PC-9 (cell line): Measurements from ENCODE around the gene INKA2. TPM values are rescaled to one million over a fixed set of nuclear protein-coding genes. Genes with fewer than 3 reads are reported as not detected.
A peak's percentile ranks its signal among the peaks of the same experiment; 100 is the strongest.

ENCODE experiments used
- BruUV-seq: library from RNA; stranded (reverse); fragments of 400-500 nt; replicated peaks from 2 replicates; lab custom pipeline; 2021; lab: Mats Ljungman, UMichigan
- CTCF ChIA-PET: fragments of 300-600 bp; sonication (Branson Sonifier 250); formaldehyde crosslinking; loops from one replicate; lab custom pipeline; 2022; ENCODE audit warnings: antibody characterized with exemption; lab: Charles Lee
- POLR2A ChIA-PET: fragments of 300-600 bp; sonication (Branson Sonifier 250); formaldehyde crosslinking; loops from one replicate; lab custom pipeline; 2022; ENCODE audit warnings: antibody characterized with exemption; ENCODE audit not compliant: unreplicated experiment; lab: Charles Lee
- DNase-seq, 2 experiments: peaks; one replicate each; pipeline versions ENCODE4 v3.0.0 to v3.0.0-alpha.2; 2015 to 2022; ENCODE audit warnings: mixed read lengths in 1 of 2
- H2AFZ ChIP-seq: fragments of 200-600 bp; sonication (generic); 2 replicates; pipeline ENCODE4 v1.8.1; 2017; ENCODE audit warnings: antibody characterized with exemption
- H3F3A ChIP-seq: fragments of 200-600 bp; sonication (generic); 2 replicates; pipeline ENCODE4 v1.8.1; 2017; ENCODE audit warnings: antibody characterized with exemption, mild to moderate bottlenecking, low read depth; ENCODE audit not compliant: insufficient read depth
- H3K27ac ChIP-seq: fragments of 200-600 bp; sonication (generic); 2 replicates; pipeline ENCODE4 v1.6.1; 2016; ENCODE audit warnings: mixed run types
- H3K27me3 ChIP-seq: fragments of 200-600 bp; sonication (generic); 2 replicates; pipeline ENCODE4 v1.6.1; 2016; ENCODE audit warnings: low read depth, mixed run types; ENCODE audit not compliant: insufficient read depth
- H3K36me3 ChIP-seq: fragments of 200-600 bp; sonication (generic); 2 replicates; pipeline ENCODE4 v1.6.1; 2016; ENCODE audit warnings: low read depth, mixed run types
- H3K4me1 ChIP-seq: fragments of 200-600 bp; sonication (generic); replicated peaks from 2 replicates; pipeline ENCODE4 v1.6.1; 2016; ENCODE audit warnings: mixed run types; ENCODE audit not compliant: insufficient read depth
- H3K4me2 ChIP-seq: fragments of 200-600 bp; sonication (generic); 2 replicates; pipeline ENCODE4 v1.6.1; 2017; ENCODE audit warnings: mixed run types
- H3K4me3 ChIP-seq: fragments of 200-600 bp; sonication (generic); 2 replicates; pipeline ENCODE4 v1.6.1; 2016; ENCODE audit warnings: mixed run types
- H3K79me2 ChIP-seq: fragments of 200-600 bp; sonication (generic); 2 replicates; pipeline ENCODE4 v1.6.1; 2017; ENCODE audit warnings: low read depth, mixed run types
- H3K9me2 ChIP-seq: fragments of 200-600 bp; sonication (generic); 2 replicates; pipeline ENCODE4 v1.8.1; 2017; ENCODE audit warnings: mild to moderate bottlenecking; ENCODE audit not compliant: insufficient read depth
- H3K9me3 ChIP-seq: fragments of 200-600 bp; sonication (generic); 2 replicates; pipeline ENCODE4 v1.8.1; 2016; ENCODE audit warnings: low read depth; ENCODE audit not compliant: insufficient read depth
- H4K20me1 ChIP-seq: fragments of 200-600 bp; sonication (generic); 2 replicates; pipeline ENCODE4 v1.8.1; 2017; ENCODE audit not compliant: insufficient read depth
- CTCF ChIP-seq: fragments of 200-600 bp; sonication (generic); conservative IDR thresholded peaks from 2 replicates; pipeline ENCODE4 v1.6.1; 2017; ENCODE audit warnings: mixed run types, antibody characterized with exemption, mild to moderate bottlenecking, moderate library complexity
- EZH2 ChIP-seq: fragments of 200-600 bp; sonication (generic); IDR thresholded peaks from 2 replicates; pipeline ENCODE4 v1.8.0; 2017; ENCODE audit warnings: antibody characterized with exemption, low read depth
- intact Hi-C: fragments of 100-400 bp; cut with micrococcal nuclease; formaldehyde crosslinking; loops from one replicate; pipeline ENCODE4 v1.10.0; 2022; ENCODE audit not compliant: unreplicated experiment
- total RNA-seq: library from RNA; stranded (reverse); gene quantifications from 2 replicates; pipeline ENCODE4 v1.2.3, GENCODE V29; 2021

INKA2 gene
- total RNA-seq, 1 experiment from 2014 or later = 1.4 TPM

- no TSS peak for BruUV-seq
- DNase-seq = no peak
- no peaks in the 10 kb centered on the region for H3K36me3 ChIP-seq
- peaks cover 16% of the 10 kb centered on the region for H3K4me1 ChIP-seq
- H3F3A ChIP-seq = no peaks in the 10 kb centered on the region
- H4K20me1 ChIP-seq = no peaks in the 10 kb centered on the region
- no peaks in the 10 kb centered on the region for H3K79me2 ChIP-seq
- ChIA-PET POLR2A (no interaction called here), CTCF (no interaction called here)
- intact Hi-C loops = no loop called here
- H3K9me2 ChIP-seq = no peaks in the 10 kb centered on the region
- no peak overlapping the region for H2AFZ ChIP-seq
- no peaks in the 10 kb centered on the region for H3K9me3 ChIP-seq
- H3K4me3 ChIP-seq = no peak overlapping the region
- no peak overlapping the region for H3K27ac ChIP-seq
- H3K27me3 ChIP-seq = no peaks in the 10 kb centered on the region
- H3K4me2 ChIP-seq = no peak overlapping the region
- no peak for TF ChIP-seq CTCF
These were observed 15.9 kb downstream of the INKA2 start for GRCh38 chr1:111723091-111723806.

- 0 out of 2 replicates have a peak overlapping the region, but pooled peaks have one; percentile 43 for H3K4me2 ChIP-seq
- H3K4me1 ChIP-seq = peaks cover 16% of the 10 kb centered on the region
- no peaks in the 10 kb centered on the region for H3K9me3 ChIP-seq
- no peak for TF ChIP-seq EZH2
- TF ChIP-seq CTCF = no peak
- no TSS peak for BruUV-seq
- no peaks in the 10 kb centered on the region for H3K79me2 ChIP-seq
- CTCF ChIA-PET = interaction anchor here (0.5 kb wide), 1 partner anchor 17 kb away, joined by 3 read pairs; no protein-coding TSS in a partner anchor
- no peak overlapping the region for H2AFZ ChIP-seq
- POLR2A ChIA-PET = interaction anchor here (0.6 kb wide), 1 partner anchor 12 kb away, joined by 3 read pairs; no protein-coding TSS in a partner anchor
- H3K4me3 ChIP-seq = no peak overlapping the region
- no peak for DNase-seq
- no peaks in the 10 kb centered on the region for H3K36me3 ChIP-seq
- no peaks in the 10 kb centered on the region for H3K27me3 ChIP-seq
- no peak overlapping the region for H3K27ac ChIP-seq
- intact Hi-C loops = no loop called here
- no peaks in the 10 kb centered on the region for H3F3A ChIP-seq
- H4K20me1 ChIP-seq = no peaks in the 10 kb centered on the region
- no peaks in the 10 kb centered on the region for H3K9me2 ChIP-seq
These were observed 18.0 kb downstream of the INKA2 start for GRCh38 chr1:111720977-111721786.

GRCh38 chr1:111720274-111720976 is 18.8 kb downstream of the INKA2 start:
- BruUV-seq = no TSS peak
- Histone ChIP-seq H3K79me2 (no peaks in the 10 kb centered on the region), H4K20me1 (no peaks in the 10 kb centered on the region), H3F3A (no peaks in the 10 kb centered on the region), H3K27me3 (no peaks in the 10 kb centered on the region), H3K9me2 (no peaks in the 10 kb centered on the region), H2AFZ (no peak overlapping the region), H3K27ac (no peak overlapping the region), H3K36me3 (no peaks in the 10 kb centered on the region), H3K9me3 (no peaks in the 10 kb centered on the region), H3K4me2 (no peak overlapping the region), H3K4me3 (no peak overlapping the region), H3K4me1 (peaks cover 16% of the 10 kb centered on the region)
- intact Hi-C loops = no loop called here
- DNase-seq = no peak
- ChIA-PET POLR2A (interaction anchor here (0.6 kb wide), 1 partner anchor 12 kb away, joined by 3 read pairs; no protein-coding TSS in a partner anchor), CTCF (no interaction called here)
- TF ChIP-seq EZH2 (no peak), CTCF (no peak)
